Left lung (tissue), 10 donors: ENCODE measurements around the gene NTF3. TPM values are rescaled to one million over a fixed set of nuclear protein-coding genes. Genes with fewer than 3 reads are reported as not detected.

ENCODE experiments used
- ATAC-seq: fragments of 200-7000 bp; cut with Tn5 transposase; one replicate; pipeline ENCODE4 v1.9.1; 2020; ENCODE audit warnings: moderate library complexity
- DNase-seq, 4 donors: peaks; one replicate each; pipeline ENCODE4 v3.0.0-alpha.2; 2013 to 2020
- H3K27ac ChIP-seq, 2 donors: fragments of 200-600 bp; sonication (generic) in 1 of 2; one replicate each; pipeline versions ENCODE4 v1.5.0 to v1.8.0; 2020 to 2021
- H3K27me3 ChIP-seq, 2 donors: fragments of 200-600 bp; sonication (generic) in 1 of 2; one replicate each; pipeline versions ENCODE4 v1.5.0 to v1.8.0; 2020 to 2021
- H3K36me3 ChIP-seq, 2 donors: fragments of 200-600 bp; sonication (generic) in 1 of 2; one replicate each; pipeline versions ENCODE4 v1.5.0 to v1.8.0; 2020 to 2021
- H3K4me1 ChIP-seq, 2 donors: fragments of 200-600 bp; one replicate each; pipeline ENCODE4 v1.8.0; 2021
- H3K4me3 ChIP-seq, 2 donors: fragments of 200-600 bp; sonication (generic) in 1 of 2; one replicate each; pipeline versions ENCODE4 v1.5.0 to v1.8.0; 2020 to 2021; ENCODE audit warnings: mild to moderate bottlenecking in 1 of 2
- H3K9me3 ChIP-seq, 2 donors: fragments of 200-600 bp; sonication (generic) in 1 of 2; one replicate each; pipeline versions ENCODE4 v1.5.0 to v1.8.0; 2020 to 2021
- intact Hi-C, 2 donors: fragments of 100-400 bp; cut with DNase I; formaldehyde crosslinking; loops; one replicate each; pipeline versions ENCODE4 v1.11.2 to v1.14.2; 2022
- polyA plus RNA-seq, 6 donors: library from polyadenylated mRNA; unstranded; fragments of 120-200 nt; gene quantifications; one replicate each; pipeline ENCODE4 v1.2.1, GENCODE V29; 2013; ENCODE audit not compliant: insufficient read length in 6 of 6
- total RNA-seq, 2 donors: library from RNA; stranded (reverse); fragmentation: NEBNext Ultra II Directional; extraction: Animal tissue kit (Norgen Biotek cat#: 25700); gene quantifications; one replicate each; pipeline ENCODE4 v1.2.1, GENCODE V29; 2021
- TF ChIP-seq, protein P1 (sequence below), 2 donors: fragments of 200-600 bp; sonication (generic) in 1 of 2; IDR thresholded peaks; one replicate each; pipeline versions ENCODE4 v1.5.0 to v1.8.0; 2021; ENCODE audit warnings: antibody characterized with exemption in 2 of 2
- donor health status: DM: no; HTN: yes; CAD: no.
- donor health status: DM: no; HTN: no; CAD: no.

NTF3 gene
- total and polyA plus RNA-seq, 8 donors = 0.35 to 5.1 (median 2.8) TPM

DNA sequence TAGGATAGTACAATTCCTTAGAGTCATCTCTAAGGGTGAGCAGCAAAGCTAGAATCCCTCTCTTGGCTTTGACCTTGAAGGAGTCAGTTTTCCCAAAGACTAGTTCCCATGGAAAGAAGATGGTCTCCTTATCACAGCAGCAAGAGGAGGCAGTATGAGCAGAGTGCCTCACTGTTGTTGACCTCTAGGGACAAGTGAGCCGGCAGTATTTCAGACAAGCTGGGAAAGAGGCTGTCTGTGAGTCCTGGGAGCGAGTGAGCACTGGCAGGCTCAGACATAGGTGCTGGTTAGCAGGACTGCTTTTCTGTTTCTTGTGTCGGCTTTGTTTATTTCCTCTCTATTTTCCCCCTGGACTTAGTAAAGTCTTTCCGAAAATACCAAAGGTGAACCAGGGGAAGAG lies 60.7 kb downstream of the NTF3 start:
- ATAC-seq (no peak), DNase-seq (no peak)
- intact Hi-C loops = no loop called here
- H3K4me1 ChIP-seq = no peaks in the 10 kb centered on the region
- no peak overlapping the region for H3K27ac ChIP-seq
- no peaks in the 10 kb centered on the region for H3K36me3 ChIP-seq
- no peak overlapping the region for H3K4me3 ChIP-seq
- TF ChIP-seq, protein P1, sequence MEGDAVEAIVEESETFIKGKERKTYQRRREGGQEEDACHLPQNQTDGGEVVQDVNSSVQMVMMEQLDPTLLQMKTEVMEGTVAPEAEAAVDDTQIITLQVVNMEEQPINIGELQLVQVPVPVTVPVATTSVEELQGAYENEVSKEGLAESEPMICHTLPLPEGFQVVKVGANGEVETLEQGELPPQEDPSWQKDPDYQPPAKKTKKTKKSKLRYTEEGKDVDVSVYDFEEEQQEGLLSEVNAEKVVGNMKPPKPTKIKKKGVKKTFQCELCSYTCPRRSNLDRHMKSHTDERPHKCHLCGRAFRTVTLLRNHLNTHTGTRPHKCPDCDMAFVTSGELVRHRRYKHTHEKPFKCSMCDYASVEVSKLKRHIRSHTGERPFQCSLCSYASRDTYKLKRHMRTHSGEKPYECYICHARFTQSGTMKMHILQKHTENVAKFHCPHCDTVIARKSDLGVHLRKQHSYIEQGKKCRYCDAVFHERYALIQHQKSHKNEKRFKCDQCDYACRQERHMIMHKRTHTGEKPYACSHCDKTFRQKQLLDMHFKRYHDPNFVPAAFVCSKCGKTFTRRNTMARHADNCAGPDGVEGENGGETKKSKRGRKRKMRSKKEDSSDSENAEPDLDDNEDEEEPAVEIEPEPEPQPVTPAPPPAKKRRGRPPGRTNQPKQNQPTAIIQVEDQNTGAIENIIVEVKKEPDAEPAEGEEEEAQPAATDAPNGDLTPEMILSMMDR (IDR thresholded peaks at IDR 0.05) = no peak
- no peaks in the 10 kb centered on the region for H3K27me3 ChIP-seq
- no peaks in the 10 kb centered on the region for H3K9me3 ChIP-seq

DNA sequence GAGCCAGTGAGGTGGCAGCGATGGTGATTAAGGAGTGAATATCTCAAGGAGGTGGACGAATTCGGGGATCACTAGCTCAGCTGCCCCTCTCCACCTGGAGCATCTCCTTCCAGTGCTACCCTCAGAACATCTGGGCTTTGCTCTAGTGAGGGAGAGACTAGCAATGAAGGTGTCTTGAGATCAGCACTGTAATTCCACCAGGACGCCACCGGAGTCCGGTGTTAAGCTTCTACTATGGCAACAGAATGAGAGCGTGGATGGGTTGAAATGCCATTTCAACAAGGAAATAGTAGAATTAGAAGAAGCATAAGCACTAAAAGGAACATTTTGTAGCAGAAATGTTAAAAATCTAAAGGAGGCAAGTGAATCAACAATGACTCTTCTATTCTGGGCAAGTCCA lies 61.1 kb downstream of the NTF3 start:
- Histone ChIP-seq H3K4me1 (no peaks in the 10 kb centered on the region), H3K4me3 (no peak overlapping the region), H3K27me3 (no peaks in the 10 kb centered on the region), H3K9me3 (no peaks in the 10 kb centered on the region), H3K27ac (no peak overlapping the region), H3K36me3 (no peaks in the 10 kb centered on the region)
- intact Hi-C loops = no loop called here
- DNase-seq (no peak), ATAC-seq (no peak)
- TF ChIP-seq, protein P1 (IDR thresholded peaks at IDR 0.05) = no peak

DNA sequence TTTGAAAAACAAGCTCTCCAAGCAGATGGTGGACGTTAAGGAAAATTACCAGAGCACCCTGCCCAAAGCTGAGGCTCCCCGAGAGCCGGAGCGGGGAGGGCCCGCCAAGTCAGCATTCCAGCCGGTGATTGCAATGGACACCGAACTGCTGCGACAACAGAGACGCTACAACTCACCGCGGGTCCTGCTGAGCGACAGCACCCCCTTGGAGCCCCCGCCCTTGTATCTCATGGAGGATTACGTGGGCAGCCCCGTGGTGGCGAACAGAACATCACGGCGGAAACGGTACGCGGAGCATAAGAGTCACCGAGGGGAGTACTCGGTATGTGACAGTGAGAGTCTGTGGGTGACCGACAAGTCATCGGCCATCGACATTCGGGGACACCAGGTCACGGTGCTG lies 62.4 kb downstream of the NTF3 start:
- no peak for ATAC-seq
- Histone ChIP-seq H3K27me3 (no peaks in the 10 kb centered on the region), H3K9me3 (no peaks in the 10 kb centered on the region), H3K36me3 (no peaks in the 10 kb centered on the region), H3K27ac (no peak overlapping the region), H3K4me1 (no peaks in the 10 kb centered on the region), H3K4me3 (no peak overlapping the region)
- DNase-seq = no peak
- intact Hi-C loops = no loop called here
- TF ChIP-seq, protein P1 (IDR thresholded peaks at IDR 0.05) = no peak

DNA sequence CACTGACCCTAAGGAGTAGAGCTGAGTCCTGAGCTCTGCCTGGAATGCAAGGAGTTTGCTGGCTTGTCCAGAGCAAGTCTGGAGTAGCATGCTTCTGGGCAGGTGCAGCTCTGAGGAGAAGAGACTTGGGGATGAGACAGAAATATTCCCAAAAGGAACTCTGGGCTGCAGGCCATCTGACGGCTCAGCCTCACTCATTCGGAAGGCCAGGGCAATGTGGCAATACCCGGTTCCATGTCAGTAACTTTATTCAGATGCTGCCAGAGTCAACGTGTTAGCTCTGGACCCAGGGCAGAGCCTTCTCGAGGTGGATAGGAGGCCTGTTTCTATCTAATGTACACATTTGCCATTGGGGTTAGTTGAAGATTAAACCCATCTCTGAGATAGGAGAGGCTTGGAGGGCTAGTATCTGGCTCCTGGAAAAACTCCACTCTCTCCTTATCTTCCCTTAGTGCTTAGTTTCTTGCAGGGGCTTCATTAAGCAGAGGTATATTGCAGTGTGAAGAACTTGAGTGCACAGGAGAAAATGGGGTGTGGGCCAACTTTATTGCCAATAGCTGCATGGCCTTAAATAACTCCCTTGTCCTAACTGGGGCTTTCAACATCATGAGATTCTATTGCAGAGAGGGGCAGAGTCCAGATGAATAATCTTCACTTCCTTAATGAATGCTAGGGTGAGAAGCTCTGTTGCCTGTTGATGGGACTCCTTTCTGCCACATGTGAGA lies 65.6 kb downstream of the NTF3 start:
- H3K4me1 ChIP-seq = no peaks in the 10 kb centered on the region
- TF ChIP-seq, protein P1 (IDR thresholded peaks at IDR 0.05) = no peak
- intact Hi-C loops = no loop called here
- H3K27ac ChIP-seq = no peak overlapping the region
- no peaks in the 10 kb centered on the region for H3K27me3 ChIP-seq
- H3K4me3 ChIP-seq = no peak overlapping the region
- ATAC-seq (no peak), DNase-seq (no peak)
- H3K36me3 ChIP-seq = no peaks in the 10 kb centered on the region
- no peaks in the 10 kb centered on the region for H3K9me3 ChIP-seq

DNA sequence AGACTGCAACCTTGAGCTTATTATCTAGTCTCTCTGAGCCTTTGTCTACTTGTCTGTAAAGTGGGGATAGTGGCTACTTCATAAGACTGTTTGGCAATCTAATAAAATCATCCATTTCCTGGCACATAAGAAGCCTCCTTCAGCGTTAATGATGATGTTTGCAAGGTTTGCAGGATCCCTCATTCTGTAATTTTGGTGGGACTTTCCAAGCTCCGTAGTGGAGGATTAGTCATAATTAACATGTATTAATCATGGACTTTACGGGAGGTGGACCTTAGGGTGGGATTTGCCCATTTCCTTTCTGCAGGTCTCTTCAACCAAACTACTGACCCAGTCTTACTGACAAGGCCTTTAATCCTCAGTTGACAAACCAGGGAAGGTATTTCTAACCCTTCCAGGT lies 66.2 kb downstream of the NTF3 start:
- Histone ChIP-seq H3K4me1 (no peaks in the 10 kb centered on the region), H3K36me3 (no peaks in the 10 kb centered on the region), H3K9me3 (no peaks in the 10 kb centered on the region), H3K4me3 (no peak overlapping the region), H3K27me3 (no peaks in the 10 kb centered on the region), H3K27ac (no peak overlapping the region)
- TF ChIP-seq, protein P1 (IDR thresholded peaks at IDR 0.05) = no peak
- DNase-seq = no peak
- intact Hi-C loops = no loop called here
- no peak for ATAC-seq
